ENCODE measurements around the gene DMBX1. TPM values are rescaled to one million over a fixed set of nuclear protein-coding genes. Genes with fewer than 3 reads are reported as not detected.
A peak's percentile ranks its signal among the peaks of the same experiment; 100 is the strongest.

Gene DMBX1
- total and polyA plus RNA-seq, 9 of the 15 experiments (the other 6 are each of a cell fraction or from before 2014, with no cell fraction given), result 0.25 to 4.3 (median 1.0) TPM

- TF ChIP-seq ARID4B (CRISPR knock-in tag; IDR thresholded peaks at IDR 0.05), result no peak
- TF ChIP-seq ZSCAN29 (IDR thresholded peaks at IDR 0.05), result no peak
- TF ChIP-seq NFYB (IDR thresholded peaks at IDR 0.05; ENCODE audit: extremely low read depth, insufficient read length), result no peak
- no peak for TF ChIP-seq BACH1 (tag; IDR thresholded peaks at IDR 0.05)
- TF ChIP-seq EWSR1 (IDR thresholded peaks at IDR 0.05; ENCODE audit: borderline replicate concordance, low read depth, partially characterized antibody), result no peak
- no peak for TF ChIP-seq ILK (tag; IDR thresholded peaks at IDR 0.05; ENCODE audit: borderline replicate concordance, low read depth)
- TF ChIP-seq POLR2AphosphoS5 (IDR thresholded peaks at IDR 0.05; ENCODE audit: control insufficient read depth, insufficient read depth, low read depth, low read length), result no peak
- no peak for TF ChIP-seq SUPT5H (IDR thresholded peaks at IDR 0.05)
- peak; percentile 45 for TF ChIP-seq HMGN3 (IDR thresholded peaks at IDR 0.05; ENCODE audit: borderline replicate concordance, extremely low read depth, insufficient read length, low read depth, low read length)
- TF ChIP-seq CREBBP (IDR thresholded peaks at IDR 0.05; ENCODE audit: low read depth, low read length), result no peak
- peak; percentile 77 for TF ChIP-seq KLF16 (IDR thresholded peaks at IDR 0.05)
- no peak for TF ChIP-seq ZNF830 (CRISPR knock-in tag; IDR thresholded peaks at IDR 0.05)
- no peak for TF ChIP-seq DNMT1 (IDR thresholded peaks at IDR 0.05)
- TF ChIP-seq DMBX1 (CRISPR knock-in tag; IDR thresholded peaks at IDR 0.05; ENCODE audit: borderline replicate concordance), result no peak
- no peak for TF ChIP-seq ZNF224 (CRISPR knock-in tag; IDR thresholded peaks at IDR 0.05)
- no peak for TF ChIP-seq RFX5 (IDR thresholded peaks at IDR 0.05; ENCODE audit: low read depth, low read length)
- TF ChIP-seq IFI16 (CRISPR knock-in tag; IDR thresholded peaks at IDR 0.05), result no peak
- no peak for TF ChIP-seq NR4A1 (CRISPR knock-in tag; IDR thresholded peaks at IDR 0.05)
- peak; percentile 13 for TF ChIP-seq NR4A1 (tag; IDR thresholded peaks at IDR 0.05)
- TF ChIP-seq PHTF2 (CRISPR knock-in tag; IDR thresholded peaks at IDR 0.05), result no peak
- TF ChIP-seq YBX1 (IDR thresholded peaks at IDR 0.05), result no peak
- no peak for TF ChIP-seq ZNF57 (CRISPR knock-in tag; IDR thresholded peaks at IDR 0.05)
- TF ChIP-seq PYGO2 (tag; IDR thresholded peaks at IDR 0.05), result no peak
- no peak for TF ChIP-seq IRF2 (CRISPR knock-in tag; IDR thresholded peaks at IDR 0.05)
- peak; percentile 93 for TF ChIP-seq RB1 (IDR thresholded peaks at IDR 0.05; ENCODE audit: low read depth)
- TF ChIP-seq MAX (CRISPR knock-in tag; IDR thresholded peaks at IDR 0.05), result peak; percentile 68
- TF ChIP-seq RAD51 (IDR thresholded peaks at IDR 0.05; ENCODE audit: borderline replicate concordance, low read depth), result peak; percentile 22; the same call in 1 of the 2 replicates
- no peak for TF ChIP-seq ZNF134 (CRISPR knock-in tag; conservative IDR thresholded peaks at IDR 0.05)
Measured at GRCh38 chr1:46527474-46528296, 38.0 kb downstream of the DMBX1 start (continued).
